LNCaP clone FGC (cell line): ENCODE measurements around the gene PALB2.

Experiments
- DNase-seq: peaks from one replicate; pipeline ENCODE4 v3.0.0-alpha.2; 2011; ENCODE audit warnings: low read depth
- H3K4me3 ChIP-seq: 2 replicates; pipeline ENCODE4 v1.5.1; 2011; ENCODE audit warnings: mild to moderate bottlenecking, low read depth, low read length, control low read depth
- TF ChIP-seq, protein P1 (sequence below): IDR thresholded peaks from 2 replicates; pipeline ENCODE4 v1.5.1; 2012; ENCODE audit warnings: mild to moderate bottlenecking; ENCODE audit not compliant: control insufficient read depth, insufficient read depth; ENCODE audit errors: extremely low read depth

Gene PALB2

DNA sequence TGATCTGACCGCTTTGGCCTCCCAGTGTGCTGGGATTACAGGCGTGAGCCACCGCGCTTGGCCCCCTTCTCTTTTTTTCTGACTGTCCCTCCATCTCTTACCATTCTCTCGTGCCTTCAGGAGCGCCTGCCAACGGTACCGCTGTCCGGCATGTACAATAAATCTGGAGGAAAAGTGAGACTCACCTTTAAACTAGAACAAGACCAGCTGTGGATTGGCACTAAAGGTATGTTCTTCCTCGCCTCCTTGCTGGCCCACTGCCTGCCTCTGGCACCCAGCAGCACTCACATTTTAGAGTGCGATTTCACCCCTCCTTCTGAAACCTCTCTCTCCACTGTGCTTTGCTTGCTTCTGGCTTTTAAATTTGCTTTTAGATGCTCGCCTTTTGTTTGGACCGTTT lies 78.6 kb downstream of the PALB2 start:
- TF ChIP-seq, protein P1, sequence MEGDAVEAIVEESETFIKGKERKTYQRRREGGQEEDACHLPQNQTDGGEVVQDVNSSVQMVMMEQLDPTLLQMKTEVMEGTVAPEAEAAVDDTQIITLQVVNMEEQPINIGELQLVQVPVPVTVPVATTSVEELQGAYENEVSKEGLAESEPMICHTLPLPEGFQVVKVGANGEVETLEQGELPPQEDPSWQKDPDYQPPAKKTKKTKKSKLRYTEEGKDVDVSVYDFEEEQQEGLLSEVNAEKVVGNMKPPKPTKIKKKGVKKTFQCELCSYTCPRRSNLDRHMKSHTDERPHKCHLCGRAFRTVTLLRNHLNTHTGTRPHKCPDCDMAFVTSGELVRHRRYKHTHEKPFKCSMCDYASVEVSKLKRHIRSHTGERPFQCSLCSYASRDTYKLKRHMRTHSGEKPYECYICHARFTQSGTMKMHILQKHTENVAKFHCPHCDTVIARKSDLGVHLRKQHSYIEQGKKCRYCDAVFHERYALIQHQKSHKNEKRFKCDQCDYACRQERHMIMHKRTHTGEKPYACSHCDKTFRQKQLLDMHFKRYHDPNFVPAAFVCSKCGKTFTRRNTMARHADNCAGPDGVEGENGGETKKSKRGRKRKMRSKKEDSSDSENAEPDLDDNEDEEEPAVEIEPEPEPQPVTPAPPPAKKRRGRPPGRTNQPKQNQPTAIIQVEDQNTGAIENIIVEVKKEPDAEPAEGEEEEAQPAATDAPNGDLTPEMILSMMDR = no peak
- H3K4me3 ChIP-seq = no peak overlapping the region
- no peak for DNase-seq

DNA sequence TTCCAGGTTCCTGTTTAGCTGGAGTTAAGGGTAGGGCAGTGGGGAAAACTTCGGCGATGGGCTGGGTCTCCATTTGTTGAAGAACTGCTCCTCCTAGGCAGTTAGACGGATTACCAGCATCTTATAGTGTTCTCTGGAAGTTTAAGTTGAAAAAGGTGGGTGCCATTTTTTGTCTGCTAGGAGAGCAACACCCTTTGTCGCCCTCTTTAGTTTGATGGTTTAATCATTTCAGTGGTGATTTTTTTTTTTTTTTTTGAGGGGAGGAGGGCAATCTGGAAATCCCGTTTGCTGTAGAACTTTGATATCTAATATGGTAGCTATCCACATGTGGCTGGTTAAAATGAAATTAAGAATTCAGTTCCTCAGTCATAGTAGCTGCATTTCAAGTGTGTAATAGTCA lies 79.5 kb downstream of the PALB2 start:
- no peak overlapping the region for H3K4me3 ChIP-seq
- TF ChIP-seq, protein P1 = no peak
- no peak for DNase-seq

DNA sequence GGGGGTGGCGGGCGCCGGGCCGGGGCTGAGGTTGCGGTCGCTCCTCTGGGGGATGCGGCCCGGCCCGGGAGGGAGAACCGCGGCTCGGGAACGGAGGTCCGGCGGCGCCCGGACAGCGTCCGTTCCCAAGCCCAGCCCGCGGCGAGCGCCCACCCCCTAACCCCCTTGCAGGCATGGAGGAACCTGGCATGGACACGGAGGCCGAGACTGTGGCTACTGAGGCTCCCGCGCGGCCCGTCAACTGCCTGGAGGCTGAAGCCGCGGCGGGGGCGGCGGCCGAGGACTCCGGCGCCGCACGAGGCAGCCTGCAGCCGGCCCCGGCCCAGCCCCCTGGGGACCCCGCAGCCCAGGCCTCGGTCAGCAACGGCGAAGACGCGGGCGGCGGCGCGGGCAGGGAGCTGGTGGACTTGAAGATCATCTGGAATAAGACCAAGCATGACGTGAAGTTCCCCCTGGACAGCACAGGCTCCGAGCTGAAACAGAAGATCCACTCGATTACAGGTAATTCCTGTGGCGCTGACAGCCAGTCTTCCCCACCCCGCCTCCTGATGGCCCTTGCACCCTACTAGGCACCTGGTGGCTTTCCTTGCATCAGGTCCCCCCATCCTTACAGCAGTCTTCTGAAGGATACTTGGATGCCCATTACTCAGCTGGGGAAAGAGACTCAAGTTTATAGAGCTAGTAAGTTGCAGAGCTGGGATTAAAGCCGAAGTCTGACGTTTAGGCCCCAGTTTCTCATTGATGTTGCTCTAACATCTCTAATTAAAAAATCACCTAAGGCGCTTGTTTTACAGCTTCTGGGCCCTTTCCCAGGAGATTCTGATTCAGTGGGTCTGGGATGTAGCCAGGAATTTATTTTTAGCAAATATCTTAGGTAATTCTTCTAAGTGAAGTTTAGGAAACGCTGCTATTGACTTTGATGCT lies 83.1 kb downstream of the PALB2 start:
- TF ChIP-seq, protein P1 = no peak
- no peak for DNase-seq
- peak overlapping the region; percentile 65 for H3K4me3 ChIP-seq

DNA sequence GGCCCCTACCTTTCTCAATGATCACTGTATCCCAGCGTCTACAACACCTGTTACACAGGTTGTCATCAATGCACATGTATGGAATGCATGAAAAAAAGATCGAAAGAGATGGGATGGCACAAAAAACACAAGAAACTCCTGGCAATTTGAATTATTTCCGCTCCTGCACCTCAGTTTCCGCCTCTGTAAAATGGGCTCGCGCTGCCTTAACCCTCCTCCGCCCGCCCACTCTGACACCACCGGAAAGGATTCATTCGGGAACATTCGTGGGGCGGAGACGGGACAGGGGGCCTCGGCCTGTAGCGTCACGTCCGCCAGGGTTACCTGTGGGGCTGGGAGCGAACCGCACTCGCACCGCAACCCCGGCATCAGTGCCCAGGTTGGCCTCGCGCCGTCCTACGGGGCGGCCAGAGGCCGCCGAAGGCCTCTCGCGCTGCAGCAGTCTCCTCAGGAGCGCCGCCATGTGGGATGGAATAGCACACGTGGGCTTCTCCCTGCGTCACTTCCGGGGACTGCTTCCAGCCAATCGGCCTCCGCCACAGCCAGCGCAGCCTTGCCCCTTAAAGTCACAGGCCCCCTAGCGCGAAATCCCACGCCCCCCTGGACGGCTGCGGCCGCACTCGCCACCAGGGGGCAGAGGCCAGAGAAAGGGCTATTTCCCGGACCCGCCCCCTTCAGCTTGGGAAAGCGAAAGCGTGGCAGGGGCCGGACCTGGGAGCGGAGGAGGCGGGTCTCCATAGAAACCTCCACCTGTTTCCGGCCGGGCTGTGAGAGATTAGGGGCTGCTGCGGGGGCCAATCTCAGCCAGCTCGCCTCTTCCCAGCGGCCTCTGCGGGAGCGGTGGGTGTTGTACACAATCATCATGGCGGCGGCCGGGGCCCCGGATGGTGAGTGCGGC lies 84.0 kb downstream of the PALB2 start, which contains the start of the genes EARS2 and UBFD1:
Gene EARS2 (minus strand): TSS at position 470 of the 898 bp plus-strand sequence. CDS start 7 bp downstream, at position 463.
Gene UBFD1 (plus strand): TSS at position 847 of the 898 bp plus-strand sequence. CDS start 16 bp downstream, at position 863.
- H3K4me3 ChIP-seq = peak within 1 kb of the TSS; percentile 65
- TF ChIP-seq, protein P1 = peak; percentile 88
- peak; percentile 94 for DNase-seq

DNA sequence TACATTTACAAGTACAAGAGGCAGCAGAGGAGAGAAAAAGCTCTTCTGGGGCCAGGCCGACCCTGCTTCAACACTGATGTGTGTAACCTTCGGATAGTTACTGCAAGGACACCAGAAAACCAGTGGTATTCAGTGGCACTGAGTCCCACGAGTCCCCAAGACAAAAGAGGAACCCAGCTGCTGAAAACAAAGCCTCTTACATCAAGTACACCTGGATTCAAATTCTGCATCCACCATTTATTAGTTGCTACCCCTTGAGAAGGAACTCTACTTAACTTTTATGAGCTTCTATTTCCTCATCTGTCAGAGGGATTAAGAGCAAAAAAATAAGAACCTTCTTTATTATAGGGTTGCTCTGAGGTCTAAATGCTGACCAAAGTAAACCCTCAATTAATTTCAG lies 86.6 kb downstream of the PALB2 start:
- no peak overlapping the region for H3K4me3 ChIP-seq
- TF ChIP-seq, protein P1 = no peak
- no peak for DNase-seq
